Stomach (tissue), 4 donors: Measurements from ENCODE around the gene GDPD1.

ENCODE experiments used
- POLR2A ChIP-seq, 4 donors: fragments of 450-650 bp; IDR thresholded peaks; one replicate each; pipeline ENCODE4 v1.6.1; 2016; ENCODE audit warnings: antibody characterized with exemption in 4 of 4, control low read depth in 2 of 4, mild to moderate bottlenecking in 1 of 4, moderate library complexity in 1 of 4
- TF ChIP-seq, protein P1 (sequence below), 7 experiments: fragments of 450-650 bp in 4 of 7; fragments of 200-600 bp in 3 of 7; sonication (generic) in 3 of 7; IDR thresholded peaks; one replicate each; pipeline ENCODE4 v1.5.1; 2016 to 2019; ENCODE audit warnings: antibody characterized with exemption in 7 of 7, control low read depth in 2 of 7, mild to moderate bottlenecking in 1 of 7

DNA sequence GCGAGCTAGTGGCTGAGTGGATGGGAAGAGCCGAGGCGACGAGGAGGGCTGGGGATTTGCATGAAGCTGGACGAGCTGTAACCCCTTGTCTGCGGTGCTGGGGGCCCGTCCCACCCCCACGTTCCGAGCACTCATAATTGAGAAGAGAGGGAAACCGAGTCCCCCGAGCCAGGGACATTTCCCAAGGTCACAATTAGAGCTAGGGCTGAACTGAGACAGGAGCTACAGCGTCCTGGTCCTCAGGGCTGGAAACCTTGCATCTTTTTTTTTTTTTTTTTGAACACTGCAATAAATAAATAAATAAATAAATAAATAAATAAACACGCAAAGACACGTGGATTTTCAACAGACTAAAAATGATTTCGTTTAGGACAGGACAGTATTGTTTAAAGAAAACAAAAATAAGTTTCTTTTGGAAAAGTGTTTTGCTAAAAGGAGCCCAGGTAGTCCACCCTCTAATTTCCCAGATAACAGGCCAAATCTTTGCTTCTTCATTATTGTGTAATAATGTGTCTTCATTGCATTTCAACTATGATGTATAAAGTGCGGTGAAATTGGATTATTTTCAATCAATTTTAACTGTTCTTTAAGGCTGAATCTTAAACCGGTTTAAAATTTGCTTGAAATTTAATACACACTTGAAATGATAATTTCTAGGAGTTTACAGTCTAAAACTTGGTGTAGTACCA is 992 bp downstream of the GDPD1 start:
- TF ChIP-seq, protein P1, sequence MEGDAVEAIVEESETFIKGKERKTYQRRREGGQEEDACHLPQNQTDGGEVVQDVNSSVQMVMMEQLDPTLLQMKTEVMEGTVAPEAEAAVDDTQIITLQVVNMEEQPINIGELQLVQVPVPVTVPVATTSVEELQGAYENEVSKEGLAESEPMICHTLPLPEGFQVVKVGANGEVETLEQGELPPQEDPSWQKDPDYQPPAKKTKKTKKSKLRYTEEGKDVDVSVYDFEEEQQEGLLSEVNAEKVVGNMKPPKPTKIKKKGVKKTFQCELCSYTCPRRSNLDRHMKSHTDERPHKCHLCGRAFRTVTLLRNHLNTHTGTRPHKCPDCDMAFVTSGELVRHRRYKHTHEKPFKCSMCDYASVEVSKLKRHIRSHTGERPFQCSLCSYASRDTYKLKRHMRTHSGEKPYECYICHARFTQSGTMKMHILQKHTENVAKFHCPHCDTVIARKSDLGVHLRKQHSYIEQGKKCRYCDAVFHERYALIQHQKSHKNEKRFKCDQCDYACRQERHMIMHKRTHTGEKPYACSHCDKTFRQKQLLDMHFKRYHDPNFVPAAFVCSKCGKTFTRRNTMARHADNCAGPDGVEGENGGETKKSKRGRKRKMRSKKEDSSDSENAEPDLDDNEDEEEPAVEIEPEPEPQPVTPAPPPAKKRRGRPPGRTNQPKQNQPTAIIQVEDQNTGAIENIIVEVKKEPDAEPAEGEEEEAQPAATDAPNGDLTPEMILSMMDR (IDR thresholded peaks at IDR 0.05): no peak
- no peak for TF ChIP-seq POLR2A (IDR thresholded peaks at IDR 0.05)
